Muscle layer of duodenum (tissue), 2 donors: ENCODE measurements around the gene PCDHA1.

Experiments used
- H3K27ac ChIP-seq: one replicate; pipeline ENCODE4 v1.7.0; 2013; ENCODE audit warnings: mild to moderate bottlenecking, low read length
- H3K27me3 ChIP-seq: one replicate; pipeline ENCODE4 v1.7.0; 2013; ENCODE audit warnings: low read depth, mild to moderate bottlenecking, control low read depth, low read length
- H3K36me3 ChIP-seq, 2 donors: one replicate each; pipeline ENCODE4 v1.7.0; 2013; ENCODE audit warnings: low read length in 2 of 2, control low read depth in 1 of 2, mild to moderate bottlenecking in 1 of 2; ENCODE audit not compliant: insufficient read depth in 2 of 2, control insufficient read depth in 1 of 2
- H3K4me1 ChIP-seq, 2 donors: one replicate each; pipeline ENCODE4 v1.7.0; 2013; ENCODE audit warnings: low read length in 2 of 2, mild to moderate bottlenecking in 2 of 2, control low read depth in 1 of 2, moderate library complexity in 1 of 2; ENCODE audit not compliant: insufficient read depth in 2 of 2, control insufficient read depth in 1 of 2
- H3K4me3 ChIP-seq, 2 donors: one replicate each; pipeline ENCODE4 v1.7.0; 2013; ENCODE audit warnings: low read length in 2 of 2, low read depth in 1 of 2, mild to moderate bottlenecking in 1 of 2
- H3K9me3 ChIP-seq, 2 donors: one replicate each; pipeline ENCODE4 v1.7.0; 2013; ENCODE audit warnings: low read length in 2 of 2, control low read depth in 1 of 2, mild to moderate bottlenecking in 1 of 2; ENCODE audit not compliant: control insufficient read depth in 1 of 2
- donor health status: healthy.

Gene PCDHA1

GRCh38 chr5:141041427-141041785 lies 255.5 kb downstream of the PCDHA1 start:
- Histone ChIP-seq H3K4me3 (no peak overlapping the region), H3K4me1 (peaks cover 0 to 16% of the 10 kb centered on the region in 2 donors), H3K36me3 (no peaks in the 10 kb centered on the region), H3K27ac (no peak overlapping the region), H3K9me3 (no peaks in the 10 kb centered on the region), H3K27me3 (no peaks in the 10 kb centered on the region)

- Histone ChIP-seq H3K4me1 (peaks cover 0 to 16% of the 10 kb centered on the region in 2 donors), H3K27ac (no peak overlapping the region), H3K36me3 (no peaks in the 10 kb centered on the region), H3K9me3 (no peaks in the 10 kb centered on the region), H3K27me3 (no peaks in the 10 kb centered on the region), H3K4me3 (no peak overlapping the region)
These were observed 256.6 kb downstream of the PCDHA1 start for GRCh38 chr5:141042555-141042954.

GRCh38 chr5:141050622-141051520 lies 264.9 kb downstream of the PCDHA1 start, which contains the start of gene PCDHB1:
TSS of gene PCDHB1 (plus strand) at chr5:141051374. CDS start at chr5:141051471, 97 bp downstream.
- H3K27me3 ChIP-seq = no peaks in the 10 kb centered on the region
- H3K4me1 ChIP-seq = peaks cover 0 to 6% of the 10 kb centered on the region in 2 donors

GRCh38 chr5:141051521-141051866 lies 265.6 kb downstream of the PCDHA1 start:
- Histone ChIP-seq H3K4me3 (peak overlapping the region; percentile 67 to 95), H3K9me3 (no peaks in the 10 kb centered on the region), H3K36me3 (no peaks in the 10 kb centered on the region), H3K27ac (no peak overlapping the region), H3K4me1 (peaks cover 0 to 6% of the 10 kb centered on the region in 2 donors), H3K27me3 (no peaks in the 10 kb centered on the region)

More at GRCh38 chr5:141050622-141051520, 264.9 kb downstream of the PCDHA1 start, which contains the start of gene PCDHB1:
- Histone ChIP-seq H3K27ac (no peak within 1 kb of the TSS), H3K9me3 (no peaks in the 10 kb centered on the region), H3K36me3 (no peaks in the 10 kb centered on the region), H3K4me3 (peak within 1 kb of the TSS; percentile 67 to 95)
